ENCODE data around the gene POLR1D. TPM values are rescaled to one million over a fixed set of nuclear protein-coding genes. Genes with fewer than 3 reads are reported as not detected.
A peak's percentile ranks its signal among the peaks of the same experiment; 100 is the strongest.

The POLR1D gene
- total RNA-seq = 84.6 and 93.7 TPM in 2 replicates

- H3K79me2 ChIP-seq (ENCODE audit: insufficient read depth, low read length) = peaks cover 82% of the 10 kb centered on the region
Measured at GRCh38 chr13:27621366-27622101, at the start of gene POLR1D. TSS of gene POLR1D (plus strand) at chr13:27621892. CDS start at chr13:27621984, 92 bp downstream.

GRCh38 chr13:27572234-27572901 is 49.3 kb upstream of the POLR1D start:
- H3K36me3 ChIP-seq (ENCODE audit: insufficient read depth, low read length) = no peaks in the 10 kb centered on the region
- H4K20me1 ChIP-seq (ENCODE audit: insufficient read depth, low read length) = no peaks in the 10 kb centered on the region
- H3K79me2 ChIP-seq (ENCODE audit: insufficient read depth, low read length) = no peaks in the 10 kb centered on the region
- peaks cover 9% of the 10 kb centered on the region for H3K4me1 ChIP-seq (ENCODE audit: insufficient read depth, low read length)
- no peak overlapping the region for H3K27ac ChIP-seq (ENCODE audit: low read depth, low read length)
- TF ChIP-seq CTCF (IDR thresholded peaks at IDR 0.05; ENCODE audit: extremely low read depth, low read depth, low read length) = no peak
- H2AFZ ChIP-seq (ENCODE audit: low read length) = no peak overlapping the region
- H3K27me3 ChIP-seq (ENCODE audit: insufficient read depth, low read length) = no peaks in the 10 kb centered on the region
- DNase-seq (ENCODE audit: insufficient read length, low spot score, missing footprints) = no peak
- H3K9me3 ChIP-seq (ENCODE audit: low read depth, low read length) = no peaks in the 10 kb centered on the region
- H3K4me2 ChIP-seq (ENCODE audit: insufficient read depth, low read length) = no peak overlapping the region
- H3K4me3 ChIP-seq (ENCODE audit: insufficient read depth, low read length) = no peak overlapping the region

More at GRCh38 chr13:27621366-27622101, at the start of gene POLR1D:
- DNase-seq (ENCODE audit: insufficient read length, low spot score, missing footprints) = peak; percentile 93
- Histone ChIP-seq H3K27me3 (ENCODE audit: insufficient read depth, low read length) (no peaks in the 10 kb centered on the region), H3K4me1 (ENCODE audit: insufficient read depth, low read length) (peaks cover 19% of the 10 kb centered on the region), H3K9me3 (ENCODE audit: low read depth, low read length) (no peaks in the 10 kb centered on the region), H3K4me2 (ENCODE audit: insufficient read depth, low read length) (peak within 1 kb of the TSS; percentile 84), H4K20me1 (ENCODE audit: insufficient read depth, low read length) (peaks cover 30% of the 10 kb centered on the region), H3K36me3 (ENCODE audit: insufficient read depth, low read length) (peaks cover 11% of the 10 kb centered on the region), H3K4me3 (ENCODE audit: insufficient read depth, low read length) (peak within 1 kb of the TSS; percentile 94), H3K27ac (ENCODE audit: low read depth, low read length) (peak within 1 kb of the TSS; percentile 54), H2AFZ (ENCODE audit: low read length) (peak within 1 kb of the TSS; percentile 81)
- no peak for TF ChIP-seq CTCF (IDR thresholded peaks at IDR 0.05; ENCODE audit: extremely low read depth, low read depth, low read length)

- Histone ChIP-seq H3K4me2 (ENCODE audit: insufficient read depth, low read length) (no peak overlapping the region), H3K79me2 (ENCODE audit: insufficient read depth, low read length) (no peaks in the 10 kb centered on the region), H3K27ac (ENCODE audit: low read depth, low read length) (no peak overlapping the region), H3K4me1 (ENCODE audit: insufficient read depth, low read length) (peaks cover 9% of the 10 kb centered on the region), H2AFZ (ENCODE audit: low read length) (no peak overlapping the region), H3K27me3 (ENCODE audit: insufficient read depth, low read length) (no peaks in the 10 kb centered on the region), H3K4me3 (ENCODE audit: insufficient read depth, low read length) (no peak overlapping the region), H3K9me3 (ENCODE audit: low read depth, low read length) (no peaks in the 10 kb centered on the region), H3K36me3 (ENCODE audit: insufficient read depth, low read length) (no peaks in the 10 kb centered on the region), H4K20me1 (ENCODE audit: insufficient read depth, low read length) (no peaks in the 10 kb centered on the region)
- DNase-seq (ENCODE audit: insufficient read length, low spot score, missing footprints) = peak; percentile 71
- TF ChIP-seq CTCF (IDR thresholded peaks at IDR 0.05; ENCODE audit: extremely low read depth, low read depth, low read length) = no peak
Measured at GRCh38 chr13:27573265-27573664, 48.4 kb upstream of the POLR1D start.

GRCh38 chr13:27574661-27575060 is 47.0 kb upstream of the POLR1D start:
- H3K79me2 ChIP-seq (ENCODE audit: insufficient read depth, low read length) = no peaks in the 10 kb centered on the region
- no peak for DNase-seq (ENCODE audit: insufficient read length, low spot score, missing footprints)
- no peak for TF ChIP-seq CTCF (IDR thresholded peaks at IDR 0.05; ENCODE audit: extremely low read depth, low read depth, low read length)
- H3K27ac ChIP-seq (ENCODE audit: low read depth, low read length) = no peak overlapping the region
- peaks cover 17% of the 10 kb centered on the region for H3K4me1 ChIP-seq (ENCODE audit: insufficient read depth, low read length)
- no peaks in the 10 kb centered on the region for H4K20me1 ChIP-seq (ENCODE audit: insufficient read depth, low read length)
- H3K4me3 ChIP-seq (ENCODE audit: insufficient read depth, low read length) = no peak overlapping the region
- no peaks in the 10 kb centered on the region for H3K27me3 ChIP-seq (ENCODE audit: insufficient read depth, low read length)
- no peaks in the 10 kb centered on the region for H3K36me3 ChIP-seq (ENCODE audit: insufficient read depth, low read length)
- no peaks in the 10 kb centered on the region for H3K9me3 ChIP-seq (ENCODE audit: low read depth, low read length)
- H3K4me2 ChIP-seq (ENCODE audit: insufficient read depth, low read length) = no peak overlapping the region
- H2AFZ ChIP-seq (ENCODE audit: low read length) = no peak overlapping the region
